Panc1 (cell line): ENCODE measurements around the gene NOXA1. TPM values are rescaled to one million over a fixed set of nuclear protein-coding genes. Genes with fewer than 3 reads are reported as not detected.

Experiments
- ATAC-seq: fragments of 200-7000 bp; cut with Tn5 transposase; 2 replicates; pipeline ENCODE4 v1.9.1; 2020; ENCODE audit warnings: mild to moderate bottlenecking, moderate library complexity
- BruUV-seq: library from RNA; stranded (reverse); fragments of 400-500 nt; replicated peaks from 2 replicates; lab custom pipeline; 2021; lab: Mats Ljungman, UMichigan
- CTCF ChIA-PET: fragments of 300-600 bp; sonication (Branson Sonifier 250); formaldehyde crosslinking; loops from one replicate; lab custom pipeline; 2022; ENCODE audit warnings: antibody characterized with exemption; lab: Charles Lee
- POLR2A ChIA-PET: fragments of 300-600 bp; sonication (Branson Sonifier 250); formaldehyde crosslinking; loops from one replicate; lab custom pipeline; 2022; ENCODE audit warnings: antibody characterized with exemption; lab: Charles Lee
- DNase-seq: peaks from one replicate; pipeline ENCODE4 v3.0.0-alpha.2; 2010; ENCODE audit warnings: low read depth, low spot score
- H3K27ac ChIP-seq: 2 replicates; pipeline ENCODE4 v1.5.1; 2011; ENCODE audit warnings: mild to moderate bottlenecking, low read length, inconsistent platforms
- H3K27me3 ChIP-seq: fragments of 200-500 bp; sonication (Bioruptor generic); 2 replicates; pipeline ENCODE4 v1.6.0; 2014; ENCODE audit warnings: low read length, inconsistent platforms; ENCODE audit not compliant: control insufficient read depth, insufficient read depth
- H3K36me3 ChIP-seq: fragments of 200-500 bp; sonication (Bioruptor generic); 2 replicates; pipeline ENCODE4 v1.5.1; 2014; ENCODE audit warnings: inconsistent platforms, mild to moderate bottlenecking, low read length, moderate library complexity; ENCODE audit not compliant: control insufficient read depth, insufficient read depth
- H3K4me1 ChIP-seq: 2 replicates; pipeline ENCODE4 v1.5.1; 2011; ENCODE audit warnings: inconsistent platforms, mild to moderate bottlenecking, low read length, moderate library complexity; ENCODE audit not compliant: control insufficient read depth, insufficient read depth
- H3K4me3 ChIP-seq, 2 experiments: 2 replicates each; pipeline ENCODE4 v1.5.1; 2011 to 2012; ENCODE audit warnings: low read depth in 2 of 2, low read length in 2 of 2, mild to moderate bottlenecking in 2 of 2, inconsistent platforms in 1 of 2, moderate library complexity in 1 of 2
- H3K9me3 ChIP-seq: fragments of 200-500 bp; sonication (Bioruptor generic); 2 replicates; pipeline ENCODE4 v1.5.1; 2014; ENCODE audit warnings: low read depth, mild to moderate bottlenecking, inconsistent platforms, low read length, moderate library complexity; ENCODE audit not compliant: control insufficient read depth, insufficient read depth
- CTCF ChIP-seq: fragments of 450-650 bp; IDR thresholded peaks from 2 replicates; pipeline ENCODE4 v1.5.1; 2017; ENCODE audit warnings: mild to moderate bottlenecking
- POLR2AphosphoS5 ChIP-seq: IDR thresholded peaks from 2 replicates; pipeline ENCODE4 v1.6.1; 2012; ENCODE audit warnings: mild to moderate bottlenecking, low read depth, low read length, moderate library complexity
- REST ChIP-seq, 2 experiments: IDR thresholded peaks; 2 replicates each; pipeline ENCODE4 v1.6.1; 2011 to 2012; ENCODE audit warnings: low read depth in 2 of 2, control low read depth in 1 of 2, low read length in 1 of 2, mild to moderate bottlenecking in 1 of 2, moderate library complexity in 1 of 2; ENCODE audit not compliant: insufficient read depth in 1 of 2
- SIN3A ChIP-seq: IDR thresholded peaks from 2 replicates; pipeline ENCODE4 v1.6.1; 2012; ENCODE audit warnings: low read depth, mild to moderate bottlenecking, low read length, moderate library complexity, borderline replicate concordance; ENCODE audit not compliant: insufficient read depth
- TCF7L2 ChIP-seq: IDR thresholded peaks from 2 replicates; pipeline ENCODE4 v1.6.1; 2011; ENCODE audit warnings: mild to moderate bottlenecking, low read depth, low read length, inconsistent platforms
- in situ Hi-C: cut with HindIII; loops from 2 replicates; pipeline ENCODE4 v1.10.0; 2016; ENCODE audit warnings: low sequenced_read_pairs, low pct_unique_long_range_greater_than_20kb
- intact Hi-C: fragments of 100-400 bp; cut with micrococcal nuclease; formaldehyde crosslinking; loops from one replicate; pipeline ENCODE4 v1.10.0; 2022; ENCODE audit not compliant: unreplicated experiment
- total RNA-seq: library from RNA; stranded (reverse); gene quantifications from one replicate; pipeline ENCODE4 v1.2.1, GENCODE V29; 2021; ENCODE audit not compliant: unreplicated experiment

NOXA1 gene
- total RNA-seq, 1 experiment from 2014 or later, result 3.7 TPM

- no TSS peak for BruUV-seq
- POLR2A ChIA-PET, result interaction anchor here (0.6 kb wide), 1 partner anchor 39 kb away, joined by 4 read pairs; no protein-coding TSS in a partner anchor
- Histone ChIP-seq H3K9me3 (no peaks in the 10 kb centered on the region), H3K27me3 (no peaks in the 10 kb centered on the region), H3K4me3 (no peak overlapping the region), H3K36me3 (no peaks in the 10 kb centered on the region), H3K4me1 (peaks cover 21% of the 10 kb centered on the region), H3K27ac (0 out of 2 replicates have a peak overlapping the region, but pooled peaks have one; percentile 48)
- in situ Hi-C loops, result no loop called here
- CTCF ChIA-PET, result no interaction called here
- 0 out of 2 replicates have a peak, but pooled peaks have one; percentile 19 for ATAC-seq
- no peak for DNase-seq
- intact Hi-C loops, result no loop called here
- TF ChIP-seq REST (IDR thresholded peaks at IDR 0.05; ENCODE audit: insufficient read depth in 1 of 2, low read depth in 2 of 2, low read length in 1 of 2), result no peak
- no peak for TF ChIP-seq POLR2AphosphoS5
- TF ChIP-seq SIN3A, result no peak
Observed at GRCh38 chr9:137416006-137416562, 7.1 kb upstream of the NOXA1 start.

- in situ Hi-C loops, result no loop called here
- intact Hi-C loops, result no loop called here
Observed at GRCh38 chr9:137416563-137417151, 6.5 kb upstream of the NOXA1 start.

More at GRCh38 chr9:137416563-137417151, 6.5 kb upstream of the NOXA1 start:
- ATAC-seq, result no peak
- H3K9me3 ChIP-seq, result no peaks in the 10 kb centered on the region
- no peaks in the 10 kb centered on the region for H3K27me3 ChIP-seq
- peaks cover 21% of the 10 kb centered on the region for H3K4me1 ChIP-seq
- CTCF ChIA-PET, result no interaction called here
- H3K27ac ChIP-seq, result no peak overlapping the region
- no peak overlapping the region for H3K4me3 ChIP-seq
- TF ChIP-seq SIN3A (no peak), POLR2AphosphoS5 (no peak), TCF7L2 (no peak), CTCF (no peak), REST (IDR thresholded peaks at IDR 0.05; ENCODE audit: insufficient read depth in 1 of 2, low read depth in 2 of 2, low read length in 1 of 2) (no peak)
- BruUV-seq, result no TSS peak
- H3K36me3 ChIP-seq, result no peaks in the 10 kb centered on the region
- no peak for DNase-seq
- POLR2A ChIA-PET, result interaction anchor here (0.5 to 0.6 kb wide), 2 partner anchors 40 to 193 kb away, joined by 4 to 8 read pairs; no protein-coding TSS in a partner anchor
